Hindlimb muscle (tissue), 1 donor: ENCODE measurements around the gene RAD54L. TPM values are rescaled to one million over a fixed set of nuclear protein-coding genes. Genes with fewer than 3 reads are reported as not detected.
A peak's percentile ranks its signal among the peaks of the same experiment; 100 is the strongest.
"Not testable (repeated sequence)": the region's sequence is repeated elsewhere in the genome, so short reads cannot be mapped to it uniquely, and the experiment has no call there.

Experiments
- DNase-seq: peaks from one replicate; pipeline ENCODE4 v3.0.0-alpha.2; 2013
- polyA plus RNA-seq: library from polyadenylated mRNA; unstranded; fragments of 120-200 nt; gene quantifications from one replicate; pipeline ENCODE4 v1.2.1, GENCODE V29; 2013; ENCODE audit not compliant: insufficient read length

Gene RAD54L
- polyA plus RNA-seq, 1 donor: 6.7 TPM

DNA sequence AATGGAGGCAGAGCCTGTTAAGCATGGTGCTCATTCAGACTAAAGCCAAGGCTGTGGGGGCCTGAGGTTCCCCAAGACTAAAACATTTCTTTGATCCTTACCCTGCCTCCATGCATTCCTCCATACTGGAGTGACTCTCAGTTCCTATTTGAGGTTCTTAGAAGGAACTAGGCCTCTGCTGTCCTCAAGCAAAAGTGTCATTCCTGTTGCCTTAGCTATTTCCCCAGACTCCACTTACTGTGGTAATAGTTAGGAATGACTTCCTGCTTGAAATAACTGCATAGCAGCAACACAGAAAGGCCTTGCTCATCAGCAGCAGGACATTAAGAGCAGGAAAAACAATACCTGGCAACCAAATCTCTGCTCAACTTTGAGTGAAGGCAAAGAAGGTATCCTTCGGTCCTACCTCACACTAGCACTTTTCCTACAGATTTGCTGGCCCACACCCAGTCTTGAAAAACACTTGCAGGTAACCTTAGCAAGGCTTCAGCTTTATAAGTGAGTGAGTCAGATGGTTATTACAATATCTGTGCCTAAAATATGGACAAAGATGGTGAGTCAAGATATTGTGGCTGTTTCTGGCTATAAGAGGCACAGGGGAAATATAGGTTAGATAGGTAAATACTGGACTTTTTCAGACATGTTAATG, 41.0 kb downstream of the RAD54L start:
- DNase-seq: no peak

GRCh38 chr1:46289134-46289494, 41.6 kb downstream of the RAD54L start:
- no peak for DNase-seq

GRCh38 chr1:46289976-46290375, 42.4 kb downstream of the RAD54L start:
- no peak for DNase-seq

DNA sequence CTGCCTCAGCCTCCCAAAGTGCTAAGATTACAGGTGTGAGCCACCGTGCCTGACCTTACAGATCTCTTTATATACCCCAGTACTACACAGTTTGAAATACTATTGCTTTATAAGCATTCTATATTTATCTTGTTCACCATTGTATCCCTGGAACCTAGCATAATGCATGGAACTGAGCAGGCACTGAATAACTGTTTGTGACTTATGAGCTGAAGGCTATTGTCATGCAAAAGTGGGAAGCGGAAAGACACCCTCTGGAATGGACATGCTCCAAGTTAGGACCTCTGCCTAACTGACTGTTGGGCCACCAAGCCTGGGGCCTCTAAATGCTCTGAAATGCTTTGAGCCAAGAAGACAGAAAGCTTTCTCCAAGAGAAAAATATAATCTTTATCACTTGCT, 47.7 kb downstream of the RAD54L start:
- no peak for DNase-seq

DNA sequence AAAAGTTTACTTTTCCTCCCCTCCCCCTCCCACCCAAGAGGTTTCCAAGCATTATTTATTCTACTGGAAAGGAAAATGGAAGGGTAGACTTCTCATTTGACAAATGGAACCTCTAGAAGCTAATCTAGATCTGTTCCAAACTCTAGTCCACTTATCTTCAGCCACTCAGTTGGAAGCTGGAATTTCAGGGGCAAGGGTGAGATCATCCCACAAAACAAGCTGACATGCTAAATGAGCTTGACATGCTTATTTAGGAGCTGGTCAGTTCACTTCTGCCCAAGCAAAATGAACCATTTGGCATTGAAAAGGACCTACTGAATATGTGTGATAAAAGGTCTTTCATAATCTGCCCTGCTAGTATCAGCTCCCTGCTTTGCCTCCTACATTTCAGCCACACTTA, 50.8 kb downstream of the RAD54L start:
- no peak for DNase-seq

DNA sequence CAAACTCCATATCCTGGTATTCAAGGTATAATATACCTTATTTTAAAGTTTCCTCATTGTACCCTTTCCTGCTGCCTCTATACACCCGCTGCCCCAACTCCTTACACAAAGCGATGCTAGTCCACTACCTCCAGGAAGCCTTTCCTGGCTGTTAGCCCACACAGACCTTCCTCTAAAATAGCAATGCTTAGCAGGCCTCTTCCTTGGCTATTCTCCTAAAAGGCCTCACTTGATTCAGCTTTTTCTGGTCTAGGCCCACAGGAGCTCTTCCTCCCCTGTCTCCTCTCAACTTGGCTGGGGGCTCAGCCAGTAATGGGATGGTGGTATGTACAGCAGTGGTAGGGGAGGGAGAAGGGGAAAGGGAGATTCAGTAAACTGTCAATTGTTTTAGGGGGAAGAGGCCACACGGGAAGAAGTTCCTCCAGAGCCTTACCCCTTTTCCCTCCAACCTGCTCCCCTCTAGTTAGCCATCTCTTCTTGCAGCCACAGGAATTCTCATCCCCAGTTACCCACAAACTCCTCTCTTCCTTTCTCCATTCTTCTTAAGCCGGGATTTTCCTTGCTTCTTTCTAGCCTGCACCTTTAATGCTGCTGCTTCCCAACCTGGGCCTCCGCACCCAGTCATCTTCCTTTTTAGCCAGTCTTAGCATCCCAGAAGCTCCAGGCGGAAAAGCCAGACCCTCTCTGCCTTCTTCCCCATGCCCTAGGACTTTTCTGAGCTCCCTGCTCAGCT, 53.3 kb downstream of the RAD54L start:
- peak; percentile 47 for DNase-seq

DNA sequence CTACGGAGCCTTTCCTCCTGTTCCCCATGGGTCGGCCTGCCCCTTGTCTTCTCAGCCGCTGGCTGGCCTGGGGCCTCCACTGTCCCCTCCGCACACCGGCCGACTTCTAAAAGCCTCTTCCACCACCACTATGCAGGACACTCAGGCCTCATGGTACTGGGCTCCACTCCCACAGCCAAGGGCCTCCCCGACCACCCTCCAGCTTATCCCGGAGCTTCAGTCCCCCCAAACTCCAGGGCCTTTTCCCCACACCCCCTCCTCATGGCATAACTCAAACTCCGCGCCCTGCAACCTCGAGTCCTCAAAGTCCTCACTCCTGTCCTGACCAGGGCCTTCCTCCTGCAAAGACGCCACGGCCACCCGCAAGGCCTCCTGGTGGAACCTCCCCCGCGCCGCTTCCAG, 53.8 kb downstream of the RAD54L start:
- DNase-seq: no peak

- DNase-seq: peak; percentile 76
These were observed 54.5 kb downstream of the RAD54L start for GRCh38 chr1:46301808-46302640.

DNA sequence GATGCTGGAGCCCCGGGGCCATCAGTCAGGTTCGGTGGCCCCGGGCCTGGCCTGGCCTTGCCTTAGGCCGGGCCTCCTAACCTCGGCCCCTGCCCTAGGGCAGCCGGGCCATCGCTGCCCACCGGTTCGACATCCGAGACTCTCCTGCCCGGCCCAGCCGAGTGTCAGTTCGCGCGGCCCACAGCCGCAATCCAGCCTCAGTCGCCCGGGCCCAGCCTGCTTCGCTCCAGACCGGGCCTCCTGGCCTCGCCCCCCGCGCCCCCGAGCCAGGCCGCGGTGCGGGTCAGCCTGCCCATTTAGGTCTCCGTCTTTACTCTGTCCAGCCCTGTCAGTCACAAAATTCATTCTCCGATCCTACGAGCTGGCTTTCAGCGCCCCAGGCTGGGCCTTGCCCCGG, 55.1 kb downstream of the RAD54L start:
- peak; percentile 71 for DNase-seq

DNA sequence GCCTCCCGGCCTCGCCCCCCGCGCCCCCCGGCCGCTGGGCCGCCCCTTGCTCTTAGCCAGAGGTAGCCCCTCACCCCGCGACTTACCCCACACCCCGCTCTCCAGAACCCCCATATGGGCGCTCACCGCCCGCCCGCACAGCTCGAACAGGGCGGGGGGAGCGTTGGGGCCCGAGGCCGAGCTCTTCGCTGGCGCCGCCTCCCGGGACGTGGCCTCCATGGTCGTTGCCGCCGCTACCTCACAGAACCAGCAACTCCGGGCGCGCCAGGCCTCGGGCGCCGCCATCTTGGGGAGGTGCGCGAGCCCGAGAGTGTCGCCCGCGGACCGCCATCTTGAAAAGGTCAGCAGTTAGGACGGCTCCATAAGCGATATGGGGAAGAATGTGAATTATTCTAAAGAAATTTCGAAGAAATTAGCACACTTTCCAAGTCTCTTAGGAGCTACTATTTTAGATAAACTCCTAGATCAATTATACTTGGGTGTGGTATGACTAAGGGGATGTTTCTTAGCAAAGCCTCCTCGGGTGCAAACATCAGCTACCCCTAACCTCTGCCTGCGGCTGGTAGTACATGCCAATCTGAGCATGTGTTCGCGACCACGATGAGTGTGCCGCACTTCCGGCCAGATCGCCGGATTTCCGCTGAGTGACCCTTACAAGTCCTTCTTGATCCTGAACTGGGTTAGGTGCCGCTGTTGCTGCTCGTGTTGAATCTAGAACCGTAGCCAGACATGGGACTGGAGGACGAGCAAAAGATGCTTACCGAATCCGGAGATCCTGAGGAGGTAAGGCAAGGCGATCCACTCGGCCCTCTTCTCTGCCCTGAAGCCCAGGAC, 55.7 kb downstream of the RAD54L start, which contains the start of the genes LRRC41 and UQCRH:
LRRC41 (minus strand) TSS at position 579 of the 834 bp plus-strand sequence; CDS start at position 285, 294 bp downstream.
UQCRH (plus strand) TSS at position 661 of the 834 bp plus-strand sequence; CDS start at position 730, 69 bp downstream.
- peak; percentile 96 for DNase-seq

DNA sequence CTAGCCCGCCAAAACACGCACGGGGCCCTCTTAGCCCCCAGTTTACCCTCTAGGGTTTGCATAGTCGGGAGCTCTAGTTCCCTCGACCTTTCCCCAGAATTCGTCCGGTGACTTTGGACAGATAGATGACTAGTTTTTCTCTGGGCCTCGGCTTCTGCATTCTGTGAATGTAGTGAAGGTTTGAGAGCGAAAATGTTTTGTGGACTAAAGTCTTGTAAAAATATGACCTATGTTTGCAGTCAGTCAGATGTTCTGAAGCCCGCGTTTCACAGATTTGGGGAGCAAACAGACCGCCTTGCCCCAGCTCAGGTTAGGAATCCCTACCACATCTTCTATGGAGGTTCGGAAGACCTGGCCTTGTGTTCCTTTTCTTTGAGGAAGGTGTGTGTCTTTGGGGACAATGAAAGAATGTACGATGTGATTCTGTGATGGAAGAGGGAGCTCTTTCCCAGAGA, 56.3 kb downstream of the RAD54L start:
- no peak for DNase-seq

GRCh38 chr1:46306159-46306530, 58.6 kb downstream of the RAD54L start:
- no peak for DNase-seq

- DNase-seq: no peak
These were observed 62.0 kb downstream of the RAD54L start for GRCh38 chr1:46309401-46310159.

DNA sequence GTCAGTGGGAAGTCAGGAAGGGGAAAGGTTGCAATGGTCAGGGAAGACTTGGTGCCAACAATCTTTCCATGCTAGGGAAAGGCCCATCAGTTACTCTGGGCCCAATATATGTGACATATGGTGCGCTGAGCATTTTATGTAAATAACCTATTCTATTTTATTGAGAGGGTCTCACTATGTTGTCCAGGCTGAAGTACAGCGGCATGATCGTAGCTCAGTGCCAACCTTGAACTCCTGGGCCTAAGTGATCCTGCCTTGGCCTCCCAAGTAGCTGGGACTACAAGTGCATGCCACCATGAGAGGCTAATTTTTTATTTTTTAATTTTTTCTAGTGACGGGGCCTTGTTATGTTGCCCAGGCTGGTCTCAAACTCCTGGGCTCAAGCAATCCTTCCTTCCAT, 62.8 kb downstream of the RAD54L start:
- DNase-seq: no peak

GRCh38 chr1:46315669-46316403, 68.3 kb downstream of the RAD54L start:
- DNase-seq: no peak

DNA sequence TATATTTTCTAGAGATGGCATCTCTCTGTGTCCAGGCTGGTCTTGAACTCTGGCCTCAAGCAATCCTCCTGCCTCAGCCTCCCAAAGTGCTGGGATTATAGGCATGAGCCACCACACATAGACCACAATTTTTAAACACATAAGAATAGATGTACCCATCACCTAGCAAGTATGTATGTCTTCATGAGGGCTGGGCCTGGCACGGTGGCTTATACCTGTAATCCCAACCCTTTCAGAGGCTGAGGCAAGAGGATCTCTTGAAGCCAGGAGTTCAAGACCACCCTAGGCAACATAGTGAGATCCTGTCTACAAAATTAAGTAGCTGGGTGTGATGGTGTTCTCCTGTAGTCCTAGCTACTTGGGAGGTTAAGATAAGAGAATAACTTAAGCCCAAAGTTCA, 69.8 kb downstream of the RAD54L start:
- DNase-seq: no peak

GRCh38 chr1:46319301-46319700, 71.7 kb downstream of the RAD54L start:
- not testable (repeated sequence) for DNase-seq

GRCh38 chr1:46319960-46320914, 72.7 kb downstream of the RAD54L start:
- not testable (repeated sequence) for DNase-seq

GRCh38 chr1:46322191-46322590, 74.6 kb downstream of the RAD54L start:
- DNase-seq: not testable (repeated sequence)
